PC-3 (cell line): Measurements from ENCODE around the gene TRMT61A.

Experiments used
- EZH2 ChIP-seq: fragments of 300-600 bp; sonication (generic); IDR thresholded peaks from one replicate; pipeline ENCODE4 v1.6.1; 2017; ENCODE audit warnings: antibody characterized with exemption, mild to moderate bottlenecking, low read length; ENCODE audit not compliant: unreplicated experiment
- EZH2phosphoT487 ChIP-seq: fragments of 300-600 bp; sonication (generic); IDR thresholded peaks from 2 replicates; pipeline ENCODE4 v1.6.1; 2018; ENCODE audit warnings: mild to moderate bottlenecking, antibody characterized with exemption, low read length, borderline replicate concordance
- TF ChIP-seq, protein P1 (sequence below): fragments of 300-600 bp; sonication (generic); conservative IDR thresholded peaks from 2 replicates; pipeline ENCODE4 v1.5.1; 2017; ENCODE audit warnings: antibody characterized with exemption, low read depth, mild to moderate bottlenecking, low read length

- TF ChIP-seq, protein P1, sequence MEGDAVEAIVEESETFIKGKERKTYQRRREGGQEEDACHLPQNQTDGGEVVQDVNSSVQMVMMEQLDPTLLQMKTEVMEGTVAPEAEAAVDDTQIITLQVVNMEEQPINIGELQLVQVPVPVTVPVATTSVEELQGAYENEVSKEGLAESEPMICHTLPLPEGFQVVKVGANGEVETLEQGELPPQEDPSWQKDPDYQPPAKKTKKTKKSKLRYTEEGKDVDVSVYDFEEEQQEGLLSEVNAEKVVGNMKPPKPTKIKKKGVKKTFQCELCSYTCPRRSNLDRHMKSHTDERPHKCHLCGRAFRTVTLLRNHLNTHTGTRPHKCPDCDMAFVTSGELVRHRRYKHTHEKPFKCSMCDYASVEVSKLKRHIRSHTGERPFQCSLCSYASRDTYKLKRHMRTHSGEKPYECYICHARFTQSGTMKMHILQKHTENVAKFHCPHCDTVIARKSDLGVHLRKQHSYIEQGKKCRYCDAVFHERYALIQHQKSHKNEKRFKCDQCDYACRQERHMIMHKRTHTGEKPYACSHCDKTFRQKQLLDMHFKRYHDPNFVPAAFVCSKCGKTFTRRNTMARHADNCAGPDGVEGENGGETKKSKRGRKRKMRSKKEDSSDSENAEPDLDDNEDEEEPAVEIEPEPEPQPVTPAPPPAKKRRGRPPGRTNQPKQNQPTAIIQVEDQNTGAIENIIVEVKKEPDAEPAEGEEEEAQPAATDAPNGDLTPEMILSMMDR = no peak
- TF ChIP-seq EZH2phosphoT487 = no peak
- no peak for TF ChIP-seq EZH2
Observed at GRCh38 chr14:103556946-103557758, 28.2 kb downstream of the TRMT61A start.
